OCI-LY7 (cell line): ENCODE results near the gene PLD5.

ENCODE experiments used
- EZH2phosphoT487 ChIP-seq: fragments of 200-600 bp; sonication (generic); IDR thresholded peaks from 2 replicates; pipeline ENCODE4 v1.6.1; 2018; ENCODE audit warnings: low read depth, borderline replicate concordance, mild to moderate bottlenecking, mixed run types, antibody characterized with exemption, low read length, moderate library complexity, mixed read lengths
- TF ChIP-seq, protein P1 (sequence below): fragments of 200-600 bp; sonication (generic); conservative IDR thresholded peaks from 2 replicates; pipeline ENCODE4 v1.5.1; 2014; ENCODE audit warnings: mild to moderate bottlenecking, antibody characterized with exemption, low read length, moderate library complexity, mixed read lengths

- TF ChIP-seq, protein P1, sequence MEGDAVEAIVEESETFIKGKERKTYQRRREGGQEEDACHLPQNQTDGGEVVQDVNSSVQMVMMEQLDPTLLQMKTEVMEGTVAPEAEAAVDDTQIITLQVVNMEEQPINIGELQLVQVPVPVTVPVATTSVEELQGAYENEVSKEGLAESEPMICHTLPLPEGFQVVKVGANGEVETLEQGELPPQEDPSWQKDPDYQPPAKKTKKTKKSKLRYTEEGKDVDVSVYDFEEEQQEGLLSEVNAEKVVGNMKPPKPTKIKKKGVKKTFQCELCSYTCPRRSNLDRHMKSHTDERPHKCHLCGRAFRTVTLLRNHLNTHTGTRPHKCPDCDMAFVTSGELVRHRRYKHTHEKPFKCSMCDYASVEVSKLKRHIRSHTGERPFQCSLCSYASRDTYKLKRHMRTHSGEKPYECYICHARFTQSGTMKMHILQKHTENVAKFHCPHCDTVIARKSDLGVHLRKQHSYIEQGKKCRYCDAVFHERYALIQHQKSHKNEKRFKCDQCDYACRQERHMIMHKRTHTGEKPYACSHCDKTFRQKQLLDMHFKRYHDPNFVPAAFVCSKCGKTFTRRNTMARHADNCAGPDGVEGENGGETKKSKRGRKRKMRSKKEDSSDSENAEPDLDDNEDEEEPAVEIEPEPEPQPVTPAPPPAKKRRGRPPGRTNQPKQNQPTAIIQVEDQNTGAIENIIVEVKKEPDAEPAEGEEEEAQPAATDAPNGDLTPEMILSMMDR, result no peak
- TF ChIP-seq EZH2phosphoT487, result no peak
Observed at GRCh38 chr1:242405947-242406346, 118.5 kb downstream of the PLD5 start.
